Ascending aorta (tissue), 2 donors: Measurements from ENCODE around the gene EPB41L4B. TPM values are rescaled to one million over a fixed set of nuclear protein-coding genes. Genes with fewer than 3 reads are reported as not detected.

Experiments
- DNase-seq, 2 donors: peaks; one replicate each; pipeline ENCODE4 v3.0.0-alpha.2; 2019; ENCODE audit warnings: low spot score in 2 of 2
- H3K27ac ChIP-seq, 2 donors: fragments of 200-600 bp; sonication (generic); one replicate each; pipeline ENCODE4 v1.5.1; 2016 to 2017; ENCODE audit warnings: mild to moderate bottlenecking in 1 of 2
- H3K27me3 ChIP-seq: fragments of 200-600 bp; sonication (generic); one replicate; pipeline ENCODE4 v1.5.1; 2017
- H3K36me3 ChIP-seq, 2 donors: fragments of 200-600 bp; sonication (generic); one replicate each; pipeline ENCODE4 v1.5.1; 2016
- H3K4me1 ChIP-seq, 2 donors: fragments of 200-600 bp; sonication (generic); one replicate each; pipeline ENCODE4 v1.5.1; 2016 to 2017; ENCODE audit warnings: mild to moderate bottlenecking in 1 of 2
- H3K4me3 ChIP-seq, 2 donors: fragments of 200-600 bp; sonication (generic); one replicate each; pipeline ENCODE4 v1.5.1; 2016 to 2017; ENCODE audit warnings: mild to moderate bottlenecking in 1 of 2
- H3K9me3 ChIP-seq, 2 donors: fragments of 200-600 bp; sonication (generic); one replicate each; pipeline ENCODE4 v1.5.1; 2016
- CTCF ChIP-seq, 3 experiments: fragments of 200-600 bp in 2 of 3; fragments of 450-650 bp in 1 of 3; sonication (generic) in 2 of 3; IDR thresholded peaks; one replicate each; pipeline ENCODE4 v1.5.1; 2016 to 2019; ENCODE audit warnings: antibody characterized with exemption in 3 of 3, mild to moderate bottlenecking in 1 of 3, moderate library complexity in 1 of 3
- intact Hi-C: fragments of 100-400 bp; cut with DNase I; formaldehyde crosslinking; loops from one replicate; pipeline ENCODE4 v1.15.1; 2023
- total RNA-seq: library from RNA; depleted of rRNA; stranded (reverse); fragments of >200 nt; gene quantifications from one replicate; pipeline ENCODE4 v1.1.0, GENCODE V29; 2016

The EPB41L4B gene
- total RNA-seq, 1 donor from 2014 or later, result not detected

DNA sequence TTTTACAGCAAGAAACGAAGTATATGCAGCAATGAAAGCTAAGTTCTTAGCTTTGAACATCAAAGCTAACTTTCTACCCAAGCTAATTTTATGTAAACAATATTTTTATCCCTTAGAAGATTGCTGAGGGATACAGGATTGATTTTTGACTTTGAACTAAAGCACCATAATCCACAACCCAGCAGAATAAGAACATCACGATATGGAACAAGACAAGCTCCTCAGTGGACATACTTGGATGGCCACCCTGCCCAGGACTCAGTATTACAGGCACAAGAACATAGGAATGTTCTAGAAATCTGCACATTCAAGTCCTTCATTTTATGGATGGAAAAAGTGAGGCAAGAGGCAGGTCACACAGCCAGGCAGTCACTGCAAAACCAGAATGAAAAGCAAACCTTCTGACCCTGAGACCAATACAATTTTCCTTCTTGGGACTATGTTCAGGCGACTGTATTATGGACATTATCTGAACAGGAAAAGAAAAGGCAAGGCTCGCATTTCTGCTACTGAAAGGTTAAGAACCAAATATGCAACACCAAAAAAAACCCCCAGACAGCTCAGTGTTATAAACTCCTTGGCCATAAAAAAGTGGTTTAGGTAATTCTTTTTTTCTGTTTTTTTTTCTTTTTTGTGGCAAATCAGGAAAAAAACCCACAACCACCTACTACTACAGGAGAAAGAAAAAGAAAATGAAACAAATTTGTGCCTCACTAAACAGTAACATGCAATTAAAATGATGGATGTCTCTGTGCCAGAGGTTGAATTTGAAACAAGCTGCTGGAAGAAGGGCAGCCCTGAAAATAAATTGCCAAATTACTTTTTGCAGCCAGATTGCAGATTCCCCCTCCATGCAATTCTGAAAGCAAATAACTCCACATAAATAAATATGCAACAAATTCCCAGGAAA, 25.4 kb downstream of the EPB41L4B start:
- Histone ChIP-seq H3K36me3 (no peaks in the 10 kb centered on the region), H3K27me3 (no peaks in the 10 kb centered on the region), H3K4me1 (no peaks in the 10 kb centered on the region), H3K4me3 (no peak overlapping the region), H3K9me3 (no peaks in the 10 kb centered on the region), H3K27ac (no peak overlapping the region)
- intact Hi-C loops, result no loop called here
- no peak for TF ChIP-seq CTCF (IDR thresholded peaks at IDR 0.05)
- DNase-seq, result no peak

GRCh38 chr9:109290385-109290784, 30.5 kb downstream of the EPB41L4B start:
- no peak overlapping the region for H3K4me3 ChIP-seq
- no peaks in the 10 kb centered on the region for H3K27me3 ChIP-seq
- no peaks in the 10 kb centered on the region for H3K4me1 ChIP-seq
- no peaks in the 10 kb centered on the region for H3K9me3 ChIP-seq
- no peak for TF ChIP-seq CTCF (IDR thresholded peaks at IDR 0.05)
- no peak overlapping the region for H3K27ac ChIP-seq
- no peak for DNase-seq
- H3K36me3 ChIP-seq, result no peaks in the 10 kb centered on the region
- intact Hi-C loops, result no loop called here

DNA sequence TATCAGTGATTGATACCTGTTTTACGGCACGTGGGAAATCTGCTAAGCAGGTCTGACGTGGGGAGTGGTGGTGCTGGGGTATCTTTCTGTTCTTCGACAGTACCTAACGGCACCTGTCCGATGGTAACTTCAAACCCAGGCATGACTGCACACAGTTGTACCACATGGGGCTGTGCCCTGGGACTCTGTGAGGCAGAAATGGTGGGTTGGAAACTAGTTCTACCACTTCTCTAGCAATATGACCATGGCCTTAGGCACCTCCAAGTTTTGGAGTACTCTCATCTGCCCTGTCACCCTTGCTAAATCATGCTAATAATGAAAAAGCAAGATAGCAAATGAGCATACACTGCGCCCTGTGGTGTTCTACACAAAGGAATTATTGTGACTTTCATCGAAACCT, 30.9 kb downstream of the EPB41L4B start:
- DNase-seq, result no peak
- no peak overlapping the region for H3K4me3 ChIP-seq
- H3K36me3 ChIP-seq, result no peaks in the 10 kb centered on the region
- intact Hi-C loops, result no loop called here
- no peaks in the 10 kb centered on the region for H3K9me3 ChIP-seq
- H3K4me1 ChIP-seq, result no peaks in the 10 kb centered on the region
- no peaks in the 10 kb centered on the region for H3K27me3 ChIP-seq
- no peak overlapping the region for H3K27ac ChIP-seq
- no peak for TF ChIP-seq CTCF (IDR thresholded peaks at IDR 0.05)

DNA sequence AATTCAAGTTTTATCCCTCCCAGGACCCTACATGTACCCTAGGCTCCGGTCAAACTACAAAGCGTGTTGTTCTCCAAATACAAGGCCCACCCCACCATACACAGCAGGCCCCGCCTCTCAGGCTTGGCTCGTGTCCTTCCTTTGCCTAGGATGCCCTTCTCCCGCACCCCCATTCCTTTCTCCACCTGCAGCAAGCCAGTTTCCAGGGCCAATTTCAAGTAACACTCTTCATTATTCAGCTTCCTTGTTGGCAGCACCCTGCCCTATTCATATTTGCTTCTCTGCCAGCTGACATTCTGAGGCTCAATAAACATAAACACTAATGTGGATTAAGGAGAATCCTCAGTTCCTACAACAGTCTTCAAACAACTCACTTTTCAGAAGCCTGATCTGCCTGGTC, 31.7 kb downstream of the EPB41L4B start:
- Histone ChIP-seq H3K36me3 (no peaks in the 10 kb centered on the region), H3K9me3 (no peaks in the 10 kb centered on the region), H3K27ac (no peak overlapping the region), H3K27me3 (no peaks in the 10 kb centered on the region), H3K4me1 (no peaks in the 10 kb centered on the region), H3K4me3 (no peak overlapping the region)
- TF ChIP-seq CTCF (IDR thresholded peaks at IDR 0.05), result no peak
- intact Hi-C loops, result no loop called here
- DNase-seq, result no peak

DNA sequence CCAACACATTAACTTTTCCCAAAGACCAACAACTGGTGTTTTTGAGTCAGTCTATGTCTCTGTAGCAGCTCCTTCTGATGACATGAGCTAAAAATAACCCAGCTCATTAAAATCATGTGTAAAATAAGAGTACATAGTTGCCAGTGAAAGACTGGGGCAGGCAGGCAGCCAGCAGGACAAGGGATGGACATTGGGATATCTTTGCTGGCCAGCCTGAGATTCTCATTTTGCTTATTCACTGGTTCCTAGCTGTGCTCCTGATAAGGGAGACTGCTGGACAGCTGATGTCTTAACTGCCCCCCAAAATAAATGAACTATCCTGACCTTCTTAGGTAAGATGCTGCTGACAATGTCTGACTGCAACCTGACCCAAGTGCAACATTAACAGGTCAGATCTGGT, 33.9 kb downstream of the EPB41L4B start:
- Histone ChIP-seq H3K4me1 (no peaks in the 10 kb centered on the region), H3K36me3 (no peaks in the 10 kb centered on the region), H3K4me3 (no peak overlapping the region), H3K27me3 (no peaks in the 10 kb centered on the region), H3K9me3 (no peaks in the 10 kb centered on the region), H3K27ac (no peak overlapping the region)
- DNase-seq, result no peak
- intact Hi-C loops, result no loop called here
- no peak for TF ChIP-seq CTCF (IDR thresholded peaks at IDR 0.05)
